IMR-90 (cell line): ENCODE data around the gene ZNF646. TPM values are rescaled to one million over a fixed set of nuclear protein-coding genes. Genes with fewer than 3 reads are reported as not detected.

Source experiments
- ATAC-seq: fragments of 200-7000 bp; cut with Tn5 transposase; 2 replicates; pipeline ENCODE4 v1.9.1; 2020; ENCODE audit warnings: low read depth, mild to moderate bottlenecking, moderate library complexity
- BruUV-seq: library from RNA; stranded (reverse); fragments of 400-500 nt; replicated peaks from 2 replicates; lab custom pipeline; 2021; lab: Mats Ljungman, UMichigan
- CTCF ChIA-PET: fragments of 300-600 bp; formaldehyde crosslinking; extraction: SDS; loops from one replicate; lab custom pipeline; 2021; ENCODE audit warnings: antibody characterized with exemption; lab: Yijun Ruan, JAX
- POLR2A ChIA-PET: fragments of 300-600 bp; sonication (Branson Sonifier 250); formaldehyde crosslinking; loops from one replicate; lab custom pipeline; 2022; ENCODE audit warnings: antibody characterized with exemption; ENCODE audit not compliant: unreplicated experiment; lab: Charles Lee
- DNase-seq: peaks from one replicate; pipeline ENCODE4 v3.0.0; 2013
- H2AFZ ChIP-seq: replicated peaks from 2 replicates; pipeline ENCODE3; 2013; ENCODE audit warnings: low read length, mild to moderate bottlenecking; ENCODE audit not compliant: poor library complexity
- H2AK5ac ChIP-seq: 2 replicates; pipeline ENCODE4 v1.6.1; 2013; ENCODE audit warnings: low read depth, low read length, inconsistent platforms
- H2AK9ac ChIP-seq: replicated peaks from 2 replicates; pipeline ENCODE3; 2013; ENCODE audit warnings: mild to moderate bottlenecking, low read depth, low read length, moderate library complexity; ENCODE audit not compliant: poor library complexity
- H2BK120ac ChIP-seq: 2 replicates; pipeline ENCODE4 v1.6.1; 2013; ENCODE audit warnings: low read depth, low read length, inconsistent platforms
- H2BK15ac ChIP-seq: 3 replicates; pipeline ENCODE4 v1.6.1; 2013; ENCODE audit warnings: low read depth, low read length, inconsistent platforms
- H2BK20ac ChIP-seq: 2 replicates; pipeline ENCODE4 v1.6.1; 2013; ENCODE audit warnings: low read depth, mild to moderate bottlenecking, inconsistent platforms, low read length, moderate library complexity
- H2BK5ac ChIP-seq: 2 replicates; pipeline ENCODE4 v1.6.1; 2013; ENCODE audit warnings: mild to moderate bottlenecking, low read depth, low read length, inconsistent platforms; ENCODE audit not compliant: poor library complexity, severe bottlenecking
- H3K14ac ChIP-seq: replicated peaks from 2 replicates; pipeline ENCODE4 v1.6.1; 2013; ENCODE audit warnings: low read depth, low read length, inconsistent platforms
- H3K18ac ChIP-seq: 2 replicates; pipeline ENCODE4 v1.6.1; 2013; ENCODE audit warnings: low read depth, low read length, control low read depth
- H3K23ac ChIP-seq: 2 replicates; pipeline ENCODE4 v1.6.1; 2013; ENCODE audit warnings: low read depth, low read length, inconsistent platforms
- H3K27ac ChIP-seq: 2 replicates; pipeline ENCODE4 v1.5.1; 2013; ENCODE audit warnings: mild to moderate bottlenecking, control low read depth, low read length; ENCODE audit not compliant: insufficient read depth
- H3K27me3 ChIP-seq: 2 replicates; pipeline ENCODE4 v1.6.1; 2013; ENCODE audit warnings: low read length; ENCODE audit not compliant: control insufficient read depth, insufficient read depth
- H3K36me3 ChIP-seq: 2 replicates; pipeline ENCODE4 v1.6.1; 2013; ENCODE audit warnings: low read length, mixed read lengths; ENCODE audit not compliant: control insufficient read depth, insufficient read depth
- H3K4ac ChIP-seq: 2 replicates; pipeline ENCODE4 v1.6.1; 2013; ENCODE audit warnings: low read depth, low read length, inconsistent platforms
- H3K4me1 ChIP-seq: 2 replicates; pipeline ENCODE4 v1.6.1; 2013; ENCODE audit warnings: low read length, mixed read lengths; ENCODE audit not compliant: control insufficient read depth, insufficient read depth
- H3K4me2 ChIP-seq: 2 replicates; pipeline ENCODE4 v1.6.1; 2013; ENCODE audit warnings: low read depth, mild to moderate bottlenecking, control low read depth, low read length, moderate library complexity
- H3K4me3 ChIP-seq: 2 replicates; pipeline ENCODE4 v1.5.1; 2013; ENCODE audit warnings: low read depth, mild to moderate bottlenecking, control low read depth, low read length, moderate library complexity; ENCODE audit not compliant: insufficient read depth
- H3K56ac ChIP-seq: 2 replicates; pipeline ENCODE4 v1.6.1; 2013; ENCODE audit warnings: low read length, inconsistent platforms; ENCODE audit not compliant: insufficient read depth; ENCODE audit errors: extremely low read depth
- H3K79me1 ChIP-seq, 2 experiments: 2 replicates each; pipeline ENCODE4 v1.6.1; 2013; ENCODE audit warnings: low read length in 2 of 2, inconsistent platforms in 1 of 2, low read depth in 1 of 2
- H3K9ac ChIP-seq: 2 replicates; pipeline ENCODE4 v1.6.1; 2013; ENCODE audit warnings: low read depth, low read length, control low read depth
- H3K9me1 ChIP-seq: 2 replicates; pipeline ENCODE4 v1.6.1; 2013; ENCODE audit warnings: low read length, inconsistent platforms; ENCODE audit not compliant: insufficient read depth
- H3K9me3 ChIP-seq: 2 replicates; pipeline ENCODE4 v1.6.1; 2013; ENCODE audit warnings: low read length; ENCODE audit not compliant: control insufficient read depth, insufficient read depth
- H4K20me1 ChIP-seq: 2 replicates; pipeline ENCODE4 v1.6.1; 2013; ENCODE audit warnings: low read length, inconsistent platforms; ENCODE audit not compliant: insufficient read depth
- H4K5ac ChIP-seq: 2 replicates; pipeline ENCODE4 v1.6.1; 2013; ENCODE audit warnings: mild to moderate bottlenecking, low read depth, low read length, control low read depth
- H4K8ac ChIP-seq, 2 experiments: 2 replicates each; pipeline ENCODE4 v1.6.1; 2013; ENCODE audit warnings: low read depth in 2 of 2, low read length in 2 of 2, control low read depth in 1 of 2, inconsistent platforms in 1 of 2
- H4K91ac ChIP-seq: 2 replicates; pipeline ENCODE4 v1.6.1; 2013; ENCODE audit warnings: low read depth, low read length, inconsistent platforms; ENCODE audit not compliant: insufficient read depth
- BHLHE40 ChIP-seq: fragments of 150-350 bp; IDR thresholded peaks from 2 replicates; pipeline ENCODE4 v1.6.1; 2016; ENCODE audit warnings: mild to moderate bottlenecking, low read depth, low read length
- CEBPB ChIP-seq: IDR thresholded peaks from 2 replicates; pipeline ENCODE4 v1.6.1; 2012; ENCODE audit warnings: low read depth, low read length, improper control_type of control experiment
- CHD1 ChIP-seq: IDR thresholded peaks from 2 replicates; pipeline ENCODE4 v1.6.1; 2012; ENCODE audit warnings: low read depth, low read length, improper control_type of control experiment
- ELK1 ChIP-seq: fragments of 150-350 bp; IDR thresholded peaks from 2 replicates; pipeline ENCODE4 v1.6.1; 2016; ENCODE audit warnings: low read depth, mild to moderate bottlenecking, low read length, moderate library complexity, borderline replicate concordance
- FOS ChIP-seq: fragments of 150-350 bp; IDR thresholded peaks from 2 replicates; pipeline ENCODE4 v1.6.1; 2016; ENCODE audit warnings: low read depth, low read length
- MAFK ChIP-seq: IDR thresholded peaks from 2 replicates; pipeline ENCODE4 v1.6.1; 2012; ENCODE audit warnings: low read depth, low read length, improper control_type of control experiment
- MAZ ChIP-seq: IDR thresholded peaks from 2 replicates; pipeline ENCODE4 v1.6.1; 2012; ENCODE audit warnings: low read depth, mild to moderate bottlenecking, low read length, improper control_type of control experiment, moderate library complexity, borderline replicate concordance
- MXI1 ChIP-seq: IDR thresholded peaks from 2 replicates; pipeline ENCODE4 v1.6.1; 2012; ENCODE audit warnings: low read depth, mild to moderate bottlenecking, low read length, moderate library complexity, borderline replicate concordance
- NFE2L2 ChIP-seq: fragments of 150-350 bp; IDR thresholded peaks from 2 replicates; pipeline ENCODE4 v1.6.1; 2016; ENCODE audit warnings: low read depth, mild to moderate bottlenecking, low read length
- POLR2A ChIP-seq: IDR thresholded peaks from 2 replicates; pipeline ENCODE4 v1.6.1; 2012; ENCODE audit warnings: mild to moderate bottlenecking, low read depth, low read length
- RAD21 ChIP-seq: IDR thresholded peaks from 2 replicates; pipeline ENCODE4 v1.6.1; 2012; ENCODE audit warnings: low read length, improper control_type of control experiment
- RCOR1 ChIP-seq: IDR thresholded peaks from 2 replicates; pipeline ENCODE4 v1.6.1; 2012; ENCODE audit warnings: mild to moderate bottlenecking, low read length, improper control_type of control experiment; ENCODE audit not compliant: insufficient replicate concordance
- RFX5 ChIP-seq: IDR thresholded peaks from 2 replicates; pipeline ENCODE4 v1.8.0; 2012; ENCODE audit warnings: low read depth, mild to moderate bottlenecking, low read length, moderate library complexity
- SMC3 ChIP-seq: fragments of 150-350 bp; IDR thresholded peaks from 2 replicates; pipeline ENCODE4 v1.6.1; 2016; ENCODE audit warnings: low read depth, mild to moderate bottlenecking, antibody characterized with exemption, low read length, moderate library complexity
- WGBS, 2 experiments: methylation state at CpG; one replicate each; pipeline versions ENCODE4 v1.1.5 to v1.1.7; 2013; ENCODE audit warnings: missing lambda C conversion rate in 2 of 2; ENCODE audit not compliant: insufficient read length in 1 of 2; ENCODE audit errors: extremely low coverage in 2 of 2; 5-methylcytosine and 5-hydroxymethylcytosine counted together
- dilution Hi-C: fragments of 300-500 bp; cut with HindIII; formaldehyde crosslinking; loops from one replicate; pipeline ENCODE4 v1.14.3; 2018; ENCODE audit warnings: low sequenced_read_pairs; ENCODE audit not compliant: unreplicated experiment
- in situ Hi-C: fragments of 300-500 bp; cut with MboI; formaldehyde crosslinking; loops from 3 replicates; pipeline ENCODE4 v1.14.3; 2019; ENCODE audit warnings: low sequenced_read_pairs, inconsistent platforms, mixed read lengths
- intact Hi-C: fragments of 100-400 bp; cut with micrococcal nuclease; formaldehyde crosslinking; loops from 2 replicates; pipeline ENCODE4 v1.10.0; 2022
- polyA plus RNA-seq, 3 experiments: library from polyadenylated mRNA; depleted of rRNA; stranded (reverse); fragments of >200 nt; gene quantifications; 2 replicates each; pipeline ENCODE4 v1.2.3, GENCODE V29; 2012; ENCODE audit warnings: low replicate concordance in 1 of 3
- total RNA-seq: library from RNA; depleted of rRNA; stranded (reverse); fragments of >200 nt; gene quantifications from 2 replicates; pipeline ENCODE4 v1.2.3, GENCODE V29; 2012
- TF ChIP-seq, protein P1 (sequence below): conservative IDR thresholded peaks from 2 replicates; pipeline ENCODE4 v1.5.1; 2012; ENCODE audit warnings: mild to moderate bottlenecking, low read depth, low read length, improper control_type of control experiment
- TF ChIP-seq, protein P2 (sequence below): fragments of 150-350 bp; IDR thresholded peaks from 2 replicates; pipeline ENCODE4 v1.6.1; 2017; ENCODE audit warnings: mild to moderate bottlenecking, antibody characterized with exemption, low read length, low read depth

The ZNF646 gene
- total and polyA plus RNA-seq, 2 of the 4 experiments (the other 2 are of a cell fraction): 4.9 to 6.8 TPM

DNA sequence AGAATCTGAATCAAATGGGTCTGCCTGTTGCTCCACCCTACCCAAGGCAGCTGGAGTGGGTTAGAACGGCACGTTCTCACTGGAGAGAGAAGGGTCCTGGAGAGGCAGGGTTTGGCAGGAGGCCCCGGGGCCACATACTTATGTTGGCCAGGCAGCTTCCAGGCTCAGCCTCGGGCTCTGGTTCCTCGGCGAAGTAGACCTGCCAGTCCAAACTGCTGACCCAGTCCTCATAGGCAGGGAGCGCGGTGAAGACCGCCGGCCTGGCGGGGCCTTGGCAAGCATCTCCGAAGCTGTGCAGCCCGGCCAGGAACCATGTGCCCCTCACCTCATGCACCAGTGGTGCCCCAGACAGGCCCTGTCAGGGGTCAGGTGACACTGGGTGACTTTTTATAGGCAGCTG lies 9.8 kb downstream of the ZNF646 start:
- TF ChIP-seq RFX5 (no peak), RAD21 (no peak), ELK1 (no peak), FOS (no peak), BHLHE40 (no peak), MAFK (no peak), RCOR1 (no peak), MAZ (no peak), MXI1 (no peak), CEBPB (no peak), NFE2L2 (no peak), POLR2A (no peak), SMC3 (no peak), CHD1 (no peak)
- TF ChIP-seq, protein P1, sequence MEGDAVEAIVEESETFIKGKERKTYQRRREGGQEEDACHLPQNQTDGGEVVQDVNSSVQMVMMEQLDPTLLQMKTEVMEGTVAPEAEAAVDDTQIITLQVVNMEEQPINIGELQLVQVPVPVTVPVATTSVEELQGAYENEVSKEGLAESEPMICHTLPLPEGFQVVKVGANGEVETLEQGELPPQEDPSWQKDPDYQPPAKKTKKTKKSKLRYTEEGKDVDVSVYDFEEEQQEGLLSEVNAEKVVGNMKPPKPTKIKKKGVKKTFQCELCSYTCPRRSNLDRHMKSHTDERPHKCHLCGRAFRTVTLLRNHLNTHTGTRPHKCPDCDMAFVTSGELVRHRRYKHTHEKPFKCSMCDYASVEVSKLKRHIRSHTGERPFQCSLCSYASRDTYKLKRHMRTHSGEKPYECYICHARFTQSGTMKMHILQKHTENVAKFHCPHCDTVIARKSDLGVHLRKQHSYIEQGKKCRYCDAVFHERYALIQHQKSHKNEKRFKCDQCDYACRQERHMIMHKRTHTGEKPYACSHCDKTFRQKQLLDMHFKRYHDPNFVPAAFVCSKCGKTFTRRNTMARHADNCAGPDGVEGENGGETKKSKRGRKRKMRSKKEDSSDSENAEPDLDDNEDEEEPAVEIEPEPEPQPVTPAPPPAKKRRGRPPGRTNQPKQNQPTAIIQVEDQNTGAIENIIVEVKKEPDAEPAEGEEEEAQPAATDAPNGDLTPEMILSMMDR: no peak
- TF ChIP-seq, protein P2, sequence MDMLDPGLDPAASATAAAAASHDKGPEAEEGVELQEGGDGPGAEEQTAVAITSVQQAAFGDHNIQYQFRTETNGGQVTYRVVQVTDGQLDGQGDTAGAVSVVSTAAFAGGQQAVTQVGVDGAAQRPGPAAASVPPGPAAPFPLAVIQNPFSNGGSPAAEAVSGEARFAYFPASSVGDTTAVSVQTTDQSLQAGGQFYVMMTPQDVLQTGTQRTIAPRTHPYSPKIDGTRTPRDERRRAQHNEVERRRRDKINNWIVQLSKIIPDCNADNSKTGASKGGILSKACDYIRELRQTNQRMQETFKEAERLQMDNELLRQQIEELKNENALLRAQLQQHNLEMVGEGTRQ: no peak
- Histone ChIP-seq H3K56ac (no peak overlapping the region), H3K4ac (no peak overlapping the region), H3K18ac (no peak overlapping the region), H2AFZ (no peak overlapping the region), H3K4me3 (no peak overlapping the region), H3K79me1 (peaks cover 14 to 49% of the 10 kb centered on the region in 2 experiments), H3K23ac (no peak overlapping the region), H4K8ac (no peak overlapping the region), H4K5ac (no peak overlapping the region), H2AK5ac (no peak overlapping the region), H4K91ac (no peak overlapping the region), H3K9me3 (no peaks in the 10 kb centered on the region), H3K4me2 (no peak overlapping the region), H2BK120ac (no peak overlapping the region), H2AK9ac (no peak overlapping the region), H3K36me3 (peaks cover 70% of the 10 kb centered on the region), H2BK20ac (no peak overlapping the region), H3K4me1 (no peaks in the 10 kb centered on the region), H3K9me1 (peaks cover 3% of the 10 kb centered on the region; the same call in 1 of the 2 replicates), H3K14ac (no peak overlapping the region), H2BK15ac (no peak overlapping the region), H2BK5ac (no peak overlapping the region), H3K27me3 (no peaks in the 10 kb centered on the region), H4K20me1 (peaks cover 21% of the 10 kb centered on the region), H3K9ac (no peak overlapping the region), H3K27ac (no peak overlapping the region)
- dilution Hi-C loops (no loop called here), in situ Hi-C loops (loop anchor here (10.0 kb wide), 1 partner anchor 99 kb away; the partner anchor contains the start of gene HSD3B7), intact Hi-C loops (no loop called here)
- CTCF ChIA-PET: no interaction called here
- no peak for DNase-seq
- BruUV-seq: no TSS peak
- POLR2A ChIA-PET: interaction anchor here (0.6 kb wide), 1 partner anchor 90 kb away, joined by 4 read pairs; no protein-coding TSS in a partner anchor
- no peak for ATAC-seq
- WGBS, 2 experiments: 100% methylated on average over 1 of the region's 13 CpGs; no CpG with 5 or more reads in 1 of the 2 experiments
